OCI-M2 (cell line): Measurements from ENCODE around the gene ASCC3.
"Not testable (repeated sequence)": the region's sequence is repeated elsewhere in the genome, so short reads cannot be mapped to it uniquely, and the experiment has no call there.

ENCODE experiments used
- DNase-seq: peaks from one replicate; lab custom pipeline; 2025; ENCODE audit not compliant: unreplicated experiment; lab: John Stamatoyannopoulos, UW

Gene ASCC3

GRCh38 chr6:100880853-100881706, at the start of gene ASCC3:
TSS of gene ASCC3 (minus strand) at chr6:100881329. CDS start at chr6:100867997, 13,332 bp downstream.
- DNase-seq, result peak; percentile 58

- DNase-seq, result no peak
Observed at GRCh38 chr6:100925749-100926148, 44.6 kb upstream of the ASCC3 start.

- DNase-seq, result no peak
Observed at GRCh38 chr6:100924534-100925227, 43.6 kb upstream of the ASCC3 start.

GRCh38 chr6:100923481-100924165, 42.5 kb upstream of the ASCC3 start:
- DNase-seq, result no peak

GRCh38 chr6:100920028-100920605, 39.0 kb upstream of the ASCC3 start:
- no peak for DNase-seq

- DNase-seq, result no peak
Observed at GRCh38 chr6:100918152-100918551, 37.0 kb upstream of the ASCC3 start.

GRCh38 chr6:100915876-100916275, 34.7 kb upstream of the ASCC3 start:
- no peak for DNase-seq

- no peak for DNase-seq
Observed at GRCh38 chr6:100913400-100914276, 32.5 kb upstream of the ASCC3 start.

- no peak for DNase-seq
Observed at GRCh38 chr6:100906325-100906724, 25.2 kb upstream of the ASCC3 start.

- no peak for DNase-seq
Observed at GRCh38 chr6:100905067-100905466, 23.9 kb upstream of the ASCC3 start.

- no peak for DNase-seq
Observed at GRCh38 chr6:100904316-100904715, 23.2 kb upstream of the ASCC3 start.

GRCh38 chr6:100901582-100901981, 20.5 kb upstream of the ASCC3 start:
- DNase-seq, result no peak

- DNase-seq, result no peak
Observed at GRCh38 chr6:100899202-100899601, 18.1 kb upstream of the ASCC3 start.

GRCh38 chr6:100897671-100898070, 16.5 kb upstream of the ASCC3 start:
- DNase-seq, result no peak

- DNase-seq, result no peak
Observed at GRCh38 chr6:100893743-100894142, 12.6 kb upstream of the ASCC3 start.

GRCh38 chr6:100892693-100893092, 11.6 kb upstream of the ASCC3 start:
- no peak for DNase-seq

- no peak for DNase-seq
Observed at GRCh38 chr6:100892116-100892515, 11.0 kb upstream of the ASCC3 start.

GRCh38 chr6:100891079-100891478, 9.9 kb upstream of the ASCC3 start:
- DNase-seq, result no peak

GRCh38 chr6:100890646-100891045, 9.5 kb upstream of the ASCC3 start:
- DNase-seq, result not testable (repeated sequence)

GRCh38 chr6:100889351-100889750, 8.2 kb upstream of the ASCC3 start:
- no peak for DNase-seq
